Measurements from ENCODE around the gene PTPMT1.

The PTPMT1 gene

DNA sequence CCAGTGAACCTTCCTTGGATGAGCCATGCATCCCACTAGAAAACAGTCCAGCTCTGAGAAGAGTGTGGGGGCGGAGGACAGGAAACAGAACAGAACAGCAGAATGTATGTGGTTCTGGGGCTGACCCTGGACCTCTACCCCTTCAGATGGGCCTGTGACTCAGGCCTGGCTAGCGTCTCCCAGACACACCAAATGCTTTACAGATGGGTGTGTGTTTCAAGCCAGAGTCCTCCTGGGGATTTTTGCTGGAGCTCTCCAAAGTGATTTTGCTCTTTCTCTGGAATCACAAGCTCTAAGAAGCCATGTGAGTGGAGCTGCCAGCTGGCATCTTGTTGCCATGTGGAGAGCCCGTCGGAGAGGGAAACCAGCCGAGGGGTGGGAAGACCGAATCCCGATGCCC is 42.0 kb downstream of the PTPMT1 start:
- no peak for DNase-seq (ENCODE audit: low spot score)

DNA sequence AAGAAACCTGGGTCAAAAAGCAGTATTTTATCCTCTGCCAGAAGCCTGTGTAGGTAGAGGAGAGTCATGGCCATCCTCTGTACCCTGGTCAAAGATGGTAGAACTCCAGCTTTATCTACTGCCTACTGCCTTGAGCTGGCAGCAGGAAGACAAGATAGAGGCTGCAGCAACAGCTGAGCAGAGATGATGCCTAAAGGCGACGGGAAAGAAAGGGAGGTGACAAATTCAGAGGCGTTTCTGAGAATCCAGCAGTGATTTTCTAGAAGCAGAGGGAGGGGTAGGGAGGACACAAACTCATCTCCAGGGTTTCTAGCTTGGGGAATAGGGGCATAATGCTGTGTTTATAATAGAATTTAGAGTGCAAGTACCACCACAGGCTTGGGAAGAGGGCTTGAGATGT is 44.3 kb downstream of the PTPMT1 start:
- DNase-seq (ENCODE audit: low spot score), result peak; percentile 81

DNA sequence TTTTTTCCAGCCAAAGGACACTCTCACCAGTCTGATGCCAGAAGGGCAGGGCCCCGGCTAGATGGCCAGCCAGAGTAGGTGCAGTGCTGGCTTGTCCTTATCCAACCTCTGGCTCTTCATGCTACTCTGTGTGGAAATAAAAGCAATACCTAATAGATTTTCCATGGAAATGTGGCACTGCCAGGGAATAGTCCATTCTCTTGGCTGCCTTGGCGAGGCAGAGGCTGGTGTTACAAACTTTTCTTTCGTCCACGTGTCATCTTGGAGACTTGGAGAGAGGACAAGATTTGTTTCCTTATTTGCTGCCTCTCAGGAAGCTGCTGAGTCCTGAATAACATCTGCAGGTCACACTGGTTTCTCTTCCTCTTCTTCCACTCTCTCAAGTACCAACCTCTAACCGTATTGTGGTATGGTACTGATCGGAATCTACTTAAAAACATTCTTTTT is 46.0 kb downstream of the PTPMT1 start:
- no peak for DNase-seq (ENCODE audit: low spot score)

DNA sequence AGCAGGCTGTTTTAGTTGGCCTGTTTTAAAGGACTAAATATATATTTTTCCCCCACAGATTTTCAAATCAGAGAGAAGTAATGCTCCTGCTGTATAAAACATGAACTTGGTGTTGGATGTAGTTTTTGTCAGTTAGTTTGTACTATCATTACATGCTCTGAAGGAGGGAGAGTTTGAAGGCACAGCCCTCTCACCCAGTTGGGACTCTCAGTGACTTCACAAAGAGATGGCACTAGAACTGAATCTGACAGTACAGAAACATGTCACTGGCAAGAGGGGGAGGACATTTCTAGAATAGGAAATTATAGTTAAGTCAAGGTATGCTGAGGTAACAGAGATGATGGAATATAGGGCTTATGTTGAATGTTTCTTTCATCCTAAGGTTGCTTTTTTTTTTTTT is 49.9 kb downstream of the PTPMT1 start:
- no peak for DNase-seq (ENCODE audit: low spot score)

DNA sequence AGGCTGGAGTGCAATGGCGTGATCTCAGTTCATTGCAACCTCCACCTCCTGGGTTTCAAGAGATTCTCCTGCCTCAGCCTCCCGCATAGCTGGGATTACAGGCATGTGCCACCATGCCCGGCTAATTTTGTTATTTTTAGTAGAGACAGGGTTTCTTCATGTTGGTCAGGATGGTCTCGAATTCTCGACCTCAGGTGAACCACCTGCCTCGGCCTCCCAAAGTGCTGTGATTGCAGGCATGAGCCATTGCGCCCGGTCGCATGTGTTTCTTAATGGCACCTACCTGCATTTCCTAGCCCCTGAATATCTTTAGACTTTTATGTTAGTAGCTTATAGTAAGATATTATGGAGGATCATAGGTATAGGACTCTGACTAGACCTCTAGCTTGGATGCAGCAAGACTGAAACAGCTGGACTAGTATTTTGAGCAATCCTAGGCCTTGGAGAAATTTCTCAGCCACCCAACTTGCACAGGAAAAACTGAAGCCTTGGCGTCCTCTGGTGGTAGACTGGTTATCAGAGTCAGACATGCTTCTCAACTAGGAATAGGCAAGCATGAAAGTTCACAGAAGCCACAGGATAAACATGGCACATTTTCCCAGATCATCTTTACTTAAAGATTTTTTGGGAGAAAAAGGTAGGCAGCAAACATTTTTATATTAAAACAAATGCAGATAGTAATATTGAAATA is 51.5 kb downstream of the PTPMT1 start:
- DNase-seq (ENCODE audit: low spot score), result peak; percentile 47

DNA sequence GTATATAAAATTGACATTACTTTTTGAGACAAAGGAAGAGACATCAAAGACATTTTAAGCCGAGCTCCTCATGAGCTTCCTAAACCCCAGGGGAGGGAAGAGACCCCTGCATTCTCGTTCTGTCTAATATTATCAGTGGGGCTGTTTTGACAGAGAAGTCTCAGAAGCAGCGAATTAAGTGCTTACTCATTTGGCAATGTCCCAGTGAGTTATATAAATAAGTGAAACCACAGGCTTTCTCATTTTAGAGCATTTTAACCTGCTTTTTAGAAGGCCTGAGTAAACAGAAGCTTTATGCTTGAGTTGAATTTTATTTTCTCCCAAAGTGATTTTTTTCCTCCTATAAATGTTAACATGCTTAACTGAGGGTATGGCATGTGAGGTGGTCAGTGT is 52.0 kb downstream of the PTPMT1 start:
- DNase-seq (ENCODE audit: low spot score), result no peak

DNA sequence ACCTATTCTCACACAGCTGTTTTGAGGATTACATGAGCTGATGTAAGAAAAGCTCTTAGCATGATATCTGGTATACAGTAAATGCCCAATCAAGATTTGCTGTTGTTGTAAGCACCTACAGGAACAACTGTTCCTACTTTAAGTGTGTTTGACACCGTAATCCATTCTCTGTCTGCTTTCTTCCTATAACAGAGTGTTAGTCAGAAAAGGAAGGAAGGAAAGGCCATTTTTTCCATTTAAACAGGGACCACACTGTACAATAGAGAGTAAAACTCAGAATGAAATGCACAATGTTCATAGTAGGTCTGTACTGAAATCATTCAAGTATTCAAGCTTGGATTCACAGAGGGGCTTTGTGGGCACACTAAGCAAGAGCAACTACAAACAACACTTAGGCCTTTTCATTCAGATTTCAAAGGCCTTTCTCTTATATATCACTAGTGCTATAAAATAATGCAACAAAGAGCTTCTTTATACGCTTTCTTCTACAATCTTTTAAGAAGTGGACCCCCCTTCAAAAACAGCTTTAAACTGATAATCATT is 55.5 kb downstream of the PTPMT1 start:
- no peak for DNase-seq (ENCODE audit: low spot score)
